AG04450 (cell line): Measurements from ENCODE around the gene ACSF3. TPM values are rescaled to one million over a fixed set of nuclear protein-coding genes. Genes with fewer than 3 reads are reported as not detected.

ENCODE experiments used
- CTCF ChIA-PET: fragments of 300-600, 350-600 bp; formaldehyde crosslinking; extraction: SDS; loops from one replicate; lab custom pipeline; 2022; ENCODE audit warnings: antibody characterized with exemption, inconsistent platforms; lab: Charles Lee
- POLR2A ChIA-PET: fragments of 350-600 bp; formaldehyde crosslinking; extraction: SDS; loops from one replicate; lab custom pipeline; 2021; ENCODE audit warnings: antibody characterized with exemption, inconsistent platforms; lab: Yijun Ruan, JAX
- DNase-seq: peaks from one replicate; pipeline ENCODE4 v3.0.0-alpha.2; 2011; ENCODE audit warnings: low read depth, low spot score
- H3K27ac ChIP-seq: one replicate; pipeline ENCODE4 v1.5.1; 2012; ENCODE audit warnings: low read depth, low read length, control low read depth
- H3K27me3 ChIP-seq: one replicate; pipeline ENCODE4 v1.6.0; 2012; ENCODE audit warnings: low read length; ENCODE audit not compliant: control insufficient read depth, insufficient read depth
- H3K4me3 ChIP-seq: 2 replicates; pipeline ENCODE4 v1.5.1; 2011; ENCODE audit warnings: mild to moderate bottlenecking, low read depth, low read length, control low read depth
- H3K9me3 ChIP-seq: 2 replicates; pipeline ENCODE4 v1.5.1; 2012; ENCODE audit warnings: low read length; ENCODE audit not compliant: control insufficient read depth, insufficient read depth
- CTCF ChIP-seq: IDR thresholded peaks from 2 replicates; pipeline ENCODE4 v1.5.1; 2011; ENCODE audit warnings: low read depth, low read length, control low read depth, inconsistent platforms
- polyA plus RNA-seq: library from polyadenylated mRNA; depleted of rRNA; stranded (reverse); fragments of >200 nt; gene quantifications from 2 replicates; pipeline ENCODE4 v1.2.3, GENCODE V29; 2011

The ACSF3 gene
- polyA plus RNA-seq, 1 experiment: 11.2 TPM

- CTCF ChIA-PET: no interaction called here
- Histone ChIP-seq H3K27me3 (peaks cover 5% of the 10 kb centered on the region), H3K9me3 (peaks cover 28% of the 10 kb centered on the region), H3K4me3 (no peak overlapping the region), H3K27ac (no peak overlapping the region)
- DNase-seq: no peak
- POLR2A ChIA-PET: no interaction called here
- no peak for TF ChIP-seq CTCF
Measured at GRCh38 chr16:89080196-89080853, 13.3 kb upstream of the ACSF3 start.

- ChIA-PET POLR2A (no interaction called here), CTCF (no interaction called here)
- Histone ChIP-seq H3K27ac (no peak overlapping the region), H3K4me3 (no peak overlapping the region), H3K27me3 (peaks cover 16% of the 10 kb centered on the region), H3K9me3 (peaks cover 15% of the 10 kb centered on the region)
- no peak for TF ChIP-seq CTCF
- no peak for DNase-seq
Measured at GRCh38 chr16:89081556-89081955, 12.1 kb upstream of the ACSF3 start.

GRCh38 chr16:89084411-89084810, 9.2 kb upstream of the ACSF3 start:
- POLR2A ChIA-PET: no interaction called here
- no peak overlapping the region for H3K27ac ChIP-seq
- H3K27me3 ChIP-seq: peaks cover 35% of the 10 kb centered on the region
- no peaks in the 10 kb centered on the region; the same call in 1 of the 2 replicates for H3K9me3 ChIP-seq
- H3K4me3 ChIP-seq: no peak overlapping the region
- TF ChIP-seq CTCF: no peak
- no peak for DNase-seq
- CTCF ChIA-PET: no interaction called here

- Histone ChIP-seq H3K27me3 (peaks cover 40% of the 10 kb centered on the region), H3K9me3 (no peaks in the 10 kb centered on the region; the same call in 1 of the 2 replicates), H3K27ac (no peak overlapping the region), H3K4me3 (no peak overlapping the region)
- POLR2A ChIA-PET: no interaction called here
- no peak for TF ChIP-seq CTCF
- CTCF ChIA-PET: no interaction called here
- DNase-seq: no peak
Measured at GRCh38 chr16:89084814-89085612, 8.6 kb upstream of the ACSF3 start.

GRCh38 chr16:89085755-89086154, 7.9 kb upstream of the ACSF3 start:
- ChIA-PET CTCF (no interaction called here), POLR2A (no interaction called here)
- H3K4me3 ChIP-seq: no peak overlapping the region
- DNase-seq: no peak
- H3K27ac ChIP-seq: no peak overlapping the region
- H3K9me3 ChIP-seq: no peaks in the 10 kb centered on the region; the same call in 1 of the 2 replicates
- H3K27me3 ChIP-seq: peaks cover 46% of the 10 kb centered on the region
- no peak for TF ChIP-seq CTCF
